NCI-H2107 (cell line): ENCODE data around the gene GCG.

Experiments used
- DNase-seq: peaks from one replicate; lab custom pipeline; 2025; lab: John Stamatoyannopoulos, UW

GCG gene

GRCh38 chr2:162152147-162152546 lies at the start of gene GCG:
Gene GCG (minus strand): TSS chr2:162152247. CDS start chr2:162149178, 3,069 bp downstream.
- DNase-seq: no peak

- no peak for DNase-seq
Observed at GRCh38 chr2:162200636-162201035, 48.6 kb upstream of the GCG start.

- no peak for DNase-seq
Observed at GRCh38 chr2:162199913-162200312, 47.9 kb upstream of the GCG start.

- DNase-seq: no peak
Observed at GRCh38 chr2:162198239-162198638, 46.2 kb upstream of the GCG start.

GRCh38 chr2:162197069-162197825 lies 45.2 kb upstream of the GCG start:
- no peak for DNase-seq

DNA sequence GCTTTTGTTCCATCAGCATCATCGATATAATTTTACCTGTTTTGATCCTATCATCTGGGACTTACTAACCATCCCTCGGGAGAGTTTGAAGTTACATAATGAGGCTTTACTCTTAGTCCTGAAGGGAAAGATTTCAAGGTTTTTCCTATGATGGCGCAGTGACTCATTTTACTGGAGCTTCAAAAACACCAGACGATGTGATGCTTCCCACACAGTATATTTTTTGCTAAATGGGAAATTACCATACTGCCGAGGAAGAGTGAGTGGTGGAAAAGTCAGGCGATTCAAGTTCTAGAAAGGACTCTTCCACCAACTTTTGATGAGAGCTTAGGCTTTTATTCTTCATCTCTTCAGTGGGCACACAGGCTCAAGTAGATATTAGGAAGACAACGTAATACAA lies 44.6 kb upstream of the GCG start:
- DNase-seq: no peak

DNA sequence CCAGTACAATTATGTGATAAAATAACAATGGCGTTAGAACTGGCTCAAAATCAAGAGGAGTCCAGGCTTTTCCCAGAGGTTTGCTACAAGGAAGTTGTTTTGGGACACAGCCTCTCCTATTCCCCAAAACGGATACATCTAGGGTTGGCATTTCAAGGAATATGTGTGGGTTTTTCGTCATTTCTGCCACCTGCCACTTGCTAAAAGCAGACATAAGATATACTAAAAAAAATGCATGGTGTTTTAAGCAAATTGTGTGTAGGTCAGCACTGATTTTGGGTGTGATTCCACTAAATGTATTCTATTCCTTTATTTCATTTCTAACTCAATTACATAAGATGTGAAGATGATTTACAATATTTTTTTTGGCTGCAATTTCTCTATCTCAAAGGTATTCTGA lies 36.4 kb upstream of the GCG start:
- no peak for DNase-seq

DNA sequence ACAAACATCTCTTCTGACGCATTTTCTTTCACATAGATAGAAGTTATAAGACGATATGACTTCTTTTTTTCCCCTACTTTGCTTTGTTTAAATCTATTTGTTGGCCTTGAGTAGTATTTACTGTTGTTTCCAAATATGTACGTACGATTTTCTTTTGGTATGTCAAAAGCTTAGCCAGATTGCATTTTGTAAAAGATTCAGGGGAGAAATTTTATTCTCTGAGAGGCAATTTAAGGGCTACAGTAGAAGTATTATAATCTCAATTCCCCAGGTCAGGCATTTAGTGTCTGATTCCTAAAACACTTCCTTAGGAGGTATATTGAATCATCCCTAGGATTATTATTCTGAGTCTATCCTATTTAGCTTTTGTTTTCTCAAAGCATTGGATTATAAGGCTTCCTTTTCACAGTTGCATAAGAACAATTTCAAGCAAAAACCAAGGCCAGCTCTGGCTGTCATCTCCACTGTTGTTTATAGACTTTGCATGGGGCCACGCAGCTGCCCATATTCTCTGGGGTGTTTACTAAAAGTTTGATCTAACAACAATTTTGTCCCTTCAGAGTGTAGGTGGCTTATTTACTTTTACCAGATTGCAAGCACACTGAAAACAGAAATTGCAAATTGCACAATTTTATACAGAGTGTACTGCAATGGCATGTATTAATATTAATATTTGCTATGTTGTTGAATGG lies 33.6 kb upstream of the GCG start:
- no peak for DNase-seq

GRCh38 chr2:162184821-162185450 lies 32.9 kb upstream of the GCG start:
- no peak for DNase-seq

GRCh38 chr2:162184359-162184758 lies 32.3 kb upstream of the GCG start:
- no peak for DNase-seq

- DNase-seq: no peak
Observed at GRCh38 chr2:162182395-162182794, 30.3 kb upstream of the GCG start.

DNA sequence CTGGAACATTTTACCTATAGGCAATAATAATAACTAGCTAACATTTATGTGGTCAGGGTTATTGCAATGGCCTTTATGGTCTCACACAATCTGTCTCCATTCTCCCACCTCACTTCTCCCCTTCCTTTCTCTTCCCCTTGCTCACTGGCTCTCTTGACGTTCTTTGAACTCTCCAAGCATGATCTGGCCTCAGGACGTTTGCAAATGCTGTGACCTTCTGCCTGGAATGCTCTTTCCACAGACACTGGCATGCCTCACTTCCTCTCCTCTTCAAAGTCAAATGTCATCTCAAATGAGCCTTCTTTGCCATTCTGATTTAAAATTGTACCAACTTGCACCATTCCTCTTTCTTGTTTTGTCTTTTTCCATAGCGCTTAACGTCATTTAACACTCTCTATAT lies 25.3 kb upstream of the GCG start:
- DNase-seq: no peak

DNA sequence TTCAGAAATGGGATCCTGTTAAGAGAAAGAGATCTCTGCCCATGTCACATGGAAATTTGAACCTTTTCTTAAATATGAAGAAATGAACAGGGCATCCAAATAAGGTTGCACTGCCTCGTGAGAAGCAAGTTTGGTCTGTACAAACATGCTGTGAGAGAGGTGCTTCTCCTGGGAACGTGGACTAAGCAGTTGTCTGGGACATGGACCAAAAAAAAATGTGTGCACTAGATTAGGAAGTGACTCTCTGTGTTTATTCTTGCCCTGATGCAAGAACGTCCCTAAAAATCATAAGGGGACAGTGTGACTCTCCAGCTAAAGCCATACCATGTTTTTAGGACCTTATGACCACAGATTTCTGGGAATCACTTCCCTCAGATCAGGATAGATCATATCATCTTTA lies 23.7 kb upstream of the GCG start:
- DNase-seq: no peak

DNA sequence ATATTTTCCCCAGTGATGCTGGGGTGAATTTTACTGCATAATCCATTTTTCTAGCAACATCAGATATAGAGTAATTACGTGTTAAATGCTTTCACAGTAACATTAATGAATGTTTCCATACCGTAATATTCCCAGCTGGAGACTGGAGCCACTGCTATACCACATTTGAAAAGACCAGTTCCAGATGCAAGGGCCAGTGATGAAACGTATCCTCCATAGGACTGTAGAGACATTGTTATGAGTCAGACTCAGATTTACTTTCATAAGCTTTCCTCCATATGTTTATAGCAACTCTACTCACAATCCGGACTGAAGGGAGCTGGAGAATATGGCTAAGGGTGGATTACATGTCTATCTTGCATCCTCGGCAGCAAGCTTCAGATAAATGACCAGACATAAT lies 22.7 kb upstream of the GCG start:
- DNase-seq: no peak

- DNase-seq: no peak
Observed at GRCh38 chr2:162172802-162173370, 20.8 kb upstream of the GCG start.

DNA sequence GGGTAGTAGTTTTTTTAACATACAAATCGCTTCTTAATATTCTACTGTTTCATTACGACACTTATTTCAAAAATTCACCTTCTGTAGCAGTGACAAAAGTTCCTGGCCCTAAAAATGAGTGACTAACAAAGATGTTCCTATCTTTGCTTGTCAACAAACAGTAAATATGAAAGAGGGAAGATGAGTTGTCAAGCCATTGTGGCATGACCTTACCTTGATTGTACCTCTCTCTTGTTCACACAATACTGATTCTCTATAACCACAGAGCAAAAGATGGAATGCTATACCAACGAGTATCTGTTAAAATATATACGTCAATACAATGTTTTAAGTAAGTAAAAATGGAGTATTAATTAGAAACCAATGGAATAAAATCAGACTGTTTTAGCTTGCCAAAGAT lies 14.7 kb upstream of the GCG start:
- DNase-seq: no peak

DNA sequence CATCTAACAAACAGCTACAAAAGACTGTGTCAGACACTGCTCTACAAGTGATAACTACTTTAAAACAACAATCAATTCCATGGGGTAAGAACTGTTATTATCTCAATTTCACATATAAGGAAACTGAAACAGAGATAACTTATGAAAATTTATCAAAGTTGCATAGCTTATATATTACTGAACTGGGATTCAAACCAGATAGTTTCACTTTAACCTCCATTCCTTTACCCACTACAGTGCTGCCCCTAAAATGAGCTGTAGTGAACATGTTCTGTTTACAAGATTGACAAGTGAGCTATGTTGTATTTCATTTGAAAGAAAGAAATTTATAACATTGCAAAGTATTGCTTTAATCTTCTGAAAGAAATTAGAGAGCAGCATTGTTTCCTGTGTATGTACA lies 14.1 kb upstream of the GCG start:
- no peak for DNase-seq

DNA sequence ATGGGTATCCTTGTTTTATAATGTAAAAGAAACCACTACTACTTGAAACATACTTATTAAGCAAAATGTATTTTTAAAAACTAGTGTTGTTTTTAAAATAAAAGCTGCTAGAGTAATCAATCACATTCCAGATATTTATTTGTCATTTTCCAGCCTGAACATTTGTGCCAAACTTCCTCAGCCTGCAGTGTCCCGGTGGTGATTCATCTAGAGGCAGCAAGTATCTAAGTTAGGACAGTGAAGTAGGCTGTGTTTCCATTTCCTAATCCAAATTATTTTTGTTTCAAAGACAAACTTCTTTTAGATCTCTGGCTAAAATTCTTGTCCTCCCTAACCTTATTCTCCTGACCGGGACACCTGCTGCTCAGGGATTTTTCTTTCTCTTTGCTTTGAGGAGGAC lies 12.8 kb upstream of the GCG start:
- no peak for DNase-seq

DNA sequence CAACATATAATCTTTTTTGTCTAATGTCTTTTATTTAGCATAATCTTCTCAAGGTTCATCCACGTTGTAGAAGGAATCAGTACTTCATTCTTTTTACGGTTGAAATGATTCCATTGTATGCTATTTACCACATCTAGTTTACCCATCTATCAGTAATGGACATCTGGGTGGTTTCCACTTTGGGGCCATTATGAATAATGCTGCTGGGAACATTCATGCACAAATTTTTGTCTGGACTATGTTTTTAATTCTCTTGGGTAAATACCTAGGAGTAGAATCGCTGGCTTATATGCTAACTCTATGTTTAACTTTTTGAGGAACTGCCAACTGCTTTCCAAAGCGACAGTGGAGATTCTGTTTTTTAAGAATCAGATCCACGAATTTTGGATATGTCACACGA lies 7.4 kb upstream of the GCG start:
- no peak for DNase-seq

DNA sequence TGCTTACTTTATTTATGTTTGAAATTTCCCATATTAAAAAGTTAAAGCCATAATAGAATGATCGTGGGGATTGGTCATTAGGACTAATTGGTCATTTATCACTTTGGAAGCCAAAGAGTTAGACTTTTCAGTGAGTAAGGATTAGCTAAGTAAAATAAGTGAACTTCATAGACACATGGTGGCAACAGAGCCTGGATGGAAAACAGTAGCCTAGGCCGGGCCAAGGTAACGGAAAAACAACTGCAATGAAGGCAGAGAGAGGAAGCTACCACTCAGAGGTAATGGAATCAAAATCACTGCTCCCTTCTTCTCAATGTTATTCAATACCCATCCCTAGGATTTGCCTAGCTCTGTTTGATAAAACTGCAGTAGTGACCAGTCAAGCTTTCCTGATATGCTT lies 4.1 kb upstream of the GCG start:
- DNase-seq: no peak

GRCh38 chr2:162155093-162155492 lies 3.0 kb upstream of the GCG start:
- no peak for DNase-seq

GRCh38 chr2:162153608-162154224 lies 1.7 kb upstream of the GCG start:
- no peak for DNase-seq

- DNase-seq: no peak
Observed at GRCh38 chr2:162149940-162150339, 2.1 kb downstream of the GCG start.
